RPMI8226 (cell line): ENCODE data around the gene SKIC3.

ENCODE experiments used
- DNase-seq: peaks from one replicate; pipeline ENCODE4 v3.0.0-alpha.2; 2015

SKIC3 gene

DNA sequence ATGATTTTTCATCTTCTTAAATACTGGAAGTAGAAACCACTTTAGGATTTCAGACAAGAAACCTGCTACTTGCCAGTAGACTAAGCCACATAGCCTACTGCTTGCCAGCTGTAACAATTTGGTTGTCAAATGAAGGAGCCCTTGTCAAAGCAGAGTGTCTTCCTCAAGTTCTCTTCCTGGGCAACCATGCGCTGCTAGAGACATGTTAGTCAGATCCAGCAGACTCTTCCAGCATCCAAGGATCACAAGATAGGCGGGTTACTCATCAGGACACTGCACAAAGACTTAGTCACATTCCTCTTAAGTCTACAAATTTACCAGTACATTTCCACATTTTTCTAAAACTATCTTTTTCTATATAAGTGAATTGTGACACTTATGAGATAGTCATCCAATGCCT lies 24.4 kb downstream of the SKIC3 start:
- no peak for DNase-seq

DNA sequence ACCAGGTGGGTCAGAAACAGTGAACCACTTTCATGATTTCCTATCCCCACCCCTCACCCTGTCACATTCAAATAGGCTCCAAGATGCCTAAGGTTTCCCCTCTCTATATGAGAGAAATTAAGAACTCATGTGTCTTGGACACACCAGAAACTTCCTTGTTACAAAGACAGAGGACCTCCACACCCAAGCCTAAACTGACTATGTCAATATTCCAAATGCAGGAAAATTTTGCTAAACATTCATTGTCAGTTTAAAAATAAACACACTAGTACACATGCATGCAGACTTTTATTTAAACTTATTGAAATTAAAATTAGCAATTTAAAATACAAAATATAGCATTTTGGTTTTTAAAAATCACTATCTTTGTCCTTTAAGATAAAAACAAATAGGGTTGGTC lies 26.2 kb downstream of the SKIC3 start:
- no peak for DNase-seq

GRCh38 chr5:95526871-95527270 lies 27.9 kb downstream of the SKIC3 start:
- no peak for DNase-seq

GRCh38 chr5:95524423-95524822 lies 30.4 kb downstream of the SKIC3 start:
- DNase-seq, result no peak

DNA sequence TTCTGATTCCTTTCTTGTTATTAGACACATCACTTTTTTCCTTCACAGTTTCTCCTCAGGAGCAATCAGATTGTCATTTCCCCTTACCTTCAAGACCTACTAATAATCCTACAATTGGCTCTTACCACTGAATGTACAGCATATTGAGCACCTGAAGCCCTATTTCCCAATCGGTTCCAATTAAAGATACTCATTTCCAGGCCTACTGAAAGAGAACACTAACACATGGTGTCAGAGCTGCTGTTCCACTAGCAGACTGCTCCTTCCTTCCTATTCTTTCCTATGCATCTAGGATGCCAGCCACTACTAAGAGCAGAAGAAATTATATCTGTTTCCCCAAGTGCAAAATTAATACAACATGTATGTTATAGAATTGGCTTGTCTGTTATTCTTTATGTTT lies 34.6 kb downstream of the SKIC3 start:
- no peak for DNase-seq

DNA sequence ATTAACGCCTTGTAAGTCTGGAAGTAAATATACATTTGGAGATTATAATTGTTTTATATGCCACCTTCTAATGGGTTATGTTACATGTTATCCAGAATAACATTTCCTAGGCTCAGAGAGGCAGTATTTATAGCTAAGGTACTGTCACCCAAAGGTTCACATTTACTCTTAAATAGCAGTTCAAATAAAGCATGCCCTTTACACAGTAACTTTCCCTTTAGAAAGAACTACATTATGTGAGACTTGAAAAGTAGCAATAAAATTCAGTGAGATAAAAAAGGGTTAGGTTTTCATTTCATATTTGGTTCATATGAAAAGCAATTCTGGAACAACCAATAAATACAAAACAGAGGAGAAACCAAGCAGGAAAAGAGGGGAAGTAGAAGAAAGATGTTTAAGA lies 35.1 kb downstream of the SKIC3 start:
- DNase-seq, result no peak

GRCh38 chr5:95519151-95519550 lies 35.6 kb downstream of the SKIC3 start:
- no peak for DNase-seq

DNA sequence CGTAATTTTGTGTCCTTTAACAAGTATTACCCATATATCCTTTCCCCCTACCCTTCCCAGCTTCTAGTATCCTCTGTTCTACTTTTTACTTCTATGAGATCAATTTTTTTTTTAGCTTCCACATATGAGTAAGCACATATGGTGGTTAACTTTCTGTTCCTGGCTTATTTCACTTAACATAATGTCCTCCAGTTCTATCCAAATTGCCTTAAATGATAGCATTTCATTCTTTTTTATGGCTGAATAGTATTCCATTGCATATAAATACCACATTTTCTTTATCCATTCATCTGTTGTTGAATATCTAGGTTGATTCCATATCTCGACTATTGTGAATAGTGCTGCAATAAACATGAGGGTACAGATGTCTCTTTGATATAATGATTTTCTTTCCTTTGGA lies 36.4 kb downstream of the SKIC3 start:
- DNase-seq, result no peak

DNA sequence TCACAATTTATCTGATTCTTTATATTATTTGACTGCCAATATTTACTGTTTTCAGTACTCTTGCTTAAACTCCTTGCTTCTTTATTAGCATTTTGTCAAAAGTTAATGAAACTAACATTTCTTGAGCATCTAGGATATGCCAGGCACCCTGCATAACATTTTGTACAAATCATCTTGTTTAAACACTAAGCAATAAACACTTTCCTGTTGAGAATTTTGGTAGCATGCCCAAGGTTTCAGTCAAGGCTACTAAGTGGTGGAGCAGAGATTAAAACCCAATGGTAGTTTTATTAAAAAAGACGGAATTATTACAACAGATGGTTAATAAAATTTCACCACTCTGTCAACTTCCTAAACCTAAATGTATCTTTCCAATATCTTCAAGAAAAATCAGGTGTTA lies 43.2 kb downstream of the SKIC3 start:
- no peak for DNase-seq

GRCh38 chr5:95508550-95508949 lies 46.2 kb downstream of the SKIC3 start:
- DNase-seq, result no peak
